Measurements from ENCODE around the gene NRN1.
"Not testable (repeated sequence)": the region's sequence is repeated elsewhere in the genome, so short reads cannot be mapped to it uniquely, and the experiment has no call there.

NRN1 gene

DNA sequence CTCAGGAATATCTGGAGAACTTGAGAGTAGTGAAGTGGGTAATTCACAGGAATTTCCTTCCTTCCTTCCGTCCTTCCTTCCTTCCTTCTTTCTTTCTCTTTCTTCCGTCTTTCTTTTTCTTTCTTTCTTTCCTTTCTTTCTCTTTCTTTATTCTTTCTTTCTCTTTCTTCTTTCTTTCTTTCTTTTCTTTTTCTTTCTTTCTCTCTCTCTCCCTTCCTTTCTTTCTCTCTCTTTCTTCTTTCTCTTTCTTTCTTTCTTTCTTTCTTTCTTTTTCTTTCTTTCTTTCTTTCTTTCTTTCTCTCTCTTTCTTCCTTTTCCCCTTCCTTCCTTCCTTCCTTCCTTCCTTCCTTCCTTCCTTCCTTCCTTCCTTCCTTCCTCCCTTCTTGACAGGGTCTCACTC, 16.1 kb upstream of the NRN1 start:
- H3K4me1 ChIP-seq (ENCODE audit: control insufficient read depth, insufficient read depth, low read length); H3K27ac ChIP-seq (ENCODE audit: extremely low read depth, low read depth, low read length); H3K36me3 ChIP-seq (ENCODE audit: control insufficient read depth in 2 of 2, insufficient read depth in 1 of 2, low read length in 2 of 2); H3K4me3 ChIP-seq (ENCODE audit: low read depth, low read length); H3K9me3 ChIP-seq (ENCODE audit: control insufficient read depth, insufficient read depth, low read depth, low read length); POLR2A ChIA-PET: not testable (repeated sequence)
- peak; percentile 80 for TF ChIP-seq ZNF366 (tag by site-specific recombination; conservative IDR thresholded peaks at IDR 0.05)
- CTCF ChIA-PET, result interaction anchor here (0.6 kb wide), 1 partner anchor 859 kb away, joined by 3 read pairs; no protein-coding TSS in a partner anchor

DNA sequence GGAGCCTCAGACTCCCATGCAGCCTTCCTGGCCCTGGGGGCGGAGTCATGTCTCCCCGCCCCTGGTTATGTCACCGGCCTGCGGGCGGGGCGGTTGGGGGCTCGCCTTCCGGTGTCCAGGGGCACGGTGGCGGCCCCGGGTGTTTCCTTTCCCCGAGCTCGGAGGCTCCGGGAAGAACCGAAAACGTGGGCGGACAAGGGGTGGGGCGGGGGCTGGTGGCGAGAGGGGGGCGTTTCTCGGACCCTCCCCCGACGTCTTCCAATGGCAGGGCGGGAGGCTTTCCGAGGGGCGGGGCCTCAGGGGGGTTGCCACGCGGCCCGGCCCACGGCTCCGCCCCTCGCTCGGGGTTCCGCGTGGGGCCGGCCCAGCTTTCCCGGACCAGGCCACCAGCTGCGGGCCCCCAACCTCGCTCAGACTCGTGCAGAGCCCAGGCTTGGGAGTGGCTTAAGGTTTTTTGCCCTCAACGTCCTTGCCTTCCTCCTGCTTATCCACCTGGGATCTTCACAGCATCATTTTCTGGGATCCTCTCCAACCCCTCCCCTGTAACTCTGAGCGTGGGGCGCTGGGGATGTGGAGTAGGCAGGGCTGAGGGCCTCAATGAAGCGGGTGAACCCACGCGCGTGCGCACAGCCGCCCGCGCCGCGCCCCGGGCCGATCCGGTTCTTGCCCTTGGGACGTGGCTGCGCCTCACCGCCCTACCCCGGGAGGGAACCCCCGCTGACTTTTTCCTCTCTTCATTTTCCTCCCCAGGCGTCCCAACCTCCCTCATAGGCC, 2.1 kb upstream of the NRN1 start:
- no peaks in the 10 kb centered on the region for H3K9me3 ChIP-seq (ENCODE audit: control insufficient read depth, insufficient read depth, low read depth, low read length)
- H3K36me3 ChIP-seq (ENCODE audit: control insufficient read depth in 2 of 2, insufficient read depth in 1 of 2, low read length in 2 of 2), result no peaks in the 10 kb centered on the region
- peaks cover 6% of the 10 kb centered on the region; the same call in 1 of the 2 replicates for H3K4me1 ChIP-seq (ENCODE audit: control insufficient read depth, insufficient read depth, low read length)
- CTCF ChIA-PET, result interaction anchor here (0.5 to 0.9 kb wide), 5 partner anchors 155 to 1466 kb away, joined by 3 to 5 read pairs (median 4); no protein-coding TSS in a partner anchor
- H3K27ac ChIP-seq (ENCODE audit: extremely low read depth, low read depth, low read length), result peak overlapping the region; percentile 78; the same call in 1 of the 2 replicates
- POLR2A ChIA-PET, result interaction anchor here (0.6 to 1.9 kb wide), 6 partner anchors 11 to 1835 kb away, joined by 3 to 7 read pairs (median 4); no protein-coding TSS in a partner anchor
- peak overlapping the region; percentile 64 for H3K4me3 ChIP-seq (ENCODE audit: low read depth, low read length)
- TF ChIP-seq, protein P1, sequence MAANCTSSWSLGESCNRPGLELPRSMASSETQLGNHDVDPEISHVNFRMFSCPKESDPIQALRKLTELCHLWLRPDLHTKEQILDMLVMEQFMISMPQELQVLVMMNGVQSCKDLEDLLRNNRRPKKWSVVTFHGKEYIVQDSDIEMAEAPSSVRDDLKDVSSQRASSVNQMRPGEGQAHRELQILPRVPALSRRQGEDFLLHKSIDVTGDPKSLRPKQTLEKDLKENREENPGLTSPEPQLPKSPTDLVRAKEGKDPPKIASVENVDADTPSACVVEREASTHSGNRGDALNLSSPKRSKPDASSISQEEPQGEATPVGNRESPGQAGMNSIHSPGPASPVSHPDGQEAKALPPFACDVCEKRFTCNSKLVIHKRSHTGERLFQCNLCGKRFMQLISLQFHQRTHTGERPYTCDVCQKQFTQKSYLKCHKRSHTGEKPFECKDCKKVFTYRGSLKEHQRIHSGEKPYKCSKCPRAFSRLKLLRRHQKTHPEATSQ (tag by site-specific recombination; IDR thresholded peaks at IDR 0.05), result 0 out of 2 replicates have a peak, but pooled peaks have one; percentile 39
- TF ChIP-seq ZBTB8A (tag by site-specific recombination; IDR thresholded peaks at IDR 0.05) (peak; percentile 20; the same call in 1 of the 2 replicates), ZFHX2 (tag by site-specific recombination; conservative IDR thresholded peaks at IDR 0.05) (peak; percentile 48; the same call in 1 of the 2 replicates), SP7 (tag by site-specific recombination; IDR thresholded peaks at IDR 0.05) (0 out of 2 replicates have a peak, but pooled peaks have one; percentile 36), KLF8 (tag by site-specific recombination; IDR thresholded peaks at IDR 0.05) (peak; percentile 78), ZSCAN30 (tag by site-specific recombination; IDR thresholded peaks at IDR 0.05) (peak; percentile 11; the same call in 1 of the 2 replicates), ZNF747 (tag by site-specific recombination; IDR thresholded peaks at IDR 0.05) (no peak), SP2 (tag by site-specific recombination; IDR thresholded peaks at IDR 0.05) (peak; percentile 88), ZFP69B (tag by site-specific recombination; IDR thresholded peaks at IDR 0.05) (0 out of 2 replicates have a peak, but pooled peaks have one; percentile 21), KLF9 (tag by site-specific recombination; IDR thresholded peaks at IDR 0.05; ENCODE audit: low read depth) (peak; percentile 78), GLI4 (tag by site-specific recombination; IDR thresholded peaks at IDR 0.05) (no peak), KLF1 (tag by site-specific recombination; IDR thresholded peaks at IDR 0.05) (peak; percentile 63), ZNF664 (tag by site-specific recombination; IDR thresholded peaks at IDR 0.05) (no peak), ZNF24 (tag by site-specific recombination; IDR thresholded peaks at IDR 0.05) (peak; percentile 49; the same call in 1 of the 2 replicates), ZNF335 (tag by site-specific recombination; conservative IDR thresholded peaks at IDR 0.05) (peak; percentile 85), MYNN (tag by site-specific recombination; IDR thresholded peaks at IDR 0.05; ENCODE audit: borderline replicate concordance) (no peak)
- TF ChIP-seq, protein P2, sequence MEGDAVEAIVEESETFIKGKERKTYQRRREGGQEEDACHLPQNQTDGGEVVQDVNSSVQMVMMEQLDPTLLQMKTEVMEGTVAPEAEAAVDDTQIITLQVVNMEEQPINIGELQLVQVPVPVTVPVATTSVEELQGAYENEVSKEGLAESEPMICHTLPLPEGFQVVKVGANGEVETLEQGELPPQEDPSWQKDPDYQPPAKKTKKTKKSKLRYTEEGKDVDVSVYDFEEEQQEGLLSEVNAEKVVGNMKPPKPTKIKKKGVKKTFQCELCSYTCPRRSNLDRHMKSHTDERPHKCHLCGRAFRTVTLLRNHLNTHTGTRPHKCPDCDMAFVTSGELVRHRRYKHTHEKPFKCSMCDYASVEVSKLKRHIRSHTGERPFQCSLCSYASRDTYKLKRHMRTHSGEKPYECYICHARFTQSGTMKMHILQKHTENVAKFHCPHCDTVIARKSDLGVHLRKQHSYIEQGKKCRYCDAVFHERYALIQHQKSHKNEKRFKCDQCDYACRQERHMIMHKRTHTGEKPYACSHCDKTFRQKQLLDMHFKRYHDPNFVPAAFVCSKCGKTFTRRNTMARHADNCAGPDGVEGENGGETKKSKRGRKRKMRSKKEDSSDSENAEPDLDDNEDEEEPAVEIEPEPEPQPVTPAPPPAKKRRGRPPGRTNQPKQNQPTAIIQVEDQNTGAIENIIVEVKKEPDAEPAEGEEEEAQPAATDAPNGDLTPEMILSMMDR (tag by site-specific recombination; IDR thresholded peaks at IDR 0.05), result no peak
- TF ChIP-seq, protein P3, sequence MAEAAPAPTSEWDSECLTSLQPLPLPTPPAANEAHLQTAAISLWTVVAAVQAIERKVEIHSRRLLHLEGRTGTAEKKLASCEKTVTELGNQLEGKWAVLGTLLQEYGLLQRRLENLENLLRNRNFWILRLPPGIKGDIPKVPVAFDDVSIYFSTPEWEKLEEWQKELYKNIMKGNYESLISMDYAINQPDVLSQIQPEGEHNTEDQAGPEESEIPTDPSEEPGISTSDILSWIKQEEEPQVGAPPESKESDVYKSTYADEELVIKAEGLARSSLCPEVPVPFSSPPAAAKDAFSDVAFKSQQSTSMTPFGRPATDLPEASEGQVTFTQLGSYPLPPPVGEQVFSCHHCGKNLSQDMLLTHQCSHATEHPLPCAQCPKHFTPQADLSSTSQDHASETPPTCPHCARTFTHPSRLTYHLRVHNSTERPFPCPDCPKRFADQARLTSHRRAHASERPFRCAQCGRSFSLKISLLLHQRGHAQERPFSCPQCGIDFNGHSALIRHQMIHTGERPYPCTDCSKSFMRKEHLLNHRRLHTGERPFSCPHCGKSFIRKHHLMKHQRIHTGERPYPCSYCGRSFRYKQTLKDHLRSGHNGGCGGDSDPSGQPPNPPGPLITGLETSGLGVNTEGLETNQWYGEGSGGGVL (tag by site-specific recombination; IDR thresholded peaks at IDR 0.05), result peak; percentile 38; the same call in 1 of the 2 replicates
- TF ChIP-seq, protein P4, sequence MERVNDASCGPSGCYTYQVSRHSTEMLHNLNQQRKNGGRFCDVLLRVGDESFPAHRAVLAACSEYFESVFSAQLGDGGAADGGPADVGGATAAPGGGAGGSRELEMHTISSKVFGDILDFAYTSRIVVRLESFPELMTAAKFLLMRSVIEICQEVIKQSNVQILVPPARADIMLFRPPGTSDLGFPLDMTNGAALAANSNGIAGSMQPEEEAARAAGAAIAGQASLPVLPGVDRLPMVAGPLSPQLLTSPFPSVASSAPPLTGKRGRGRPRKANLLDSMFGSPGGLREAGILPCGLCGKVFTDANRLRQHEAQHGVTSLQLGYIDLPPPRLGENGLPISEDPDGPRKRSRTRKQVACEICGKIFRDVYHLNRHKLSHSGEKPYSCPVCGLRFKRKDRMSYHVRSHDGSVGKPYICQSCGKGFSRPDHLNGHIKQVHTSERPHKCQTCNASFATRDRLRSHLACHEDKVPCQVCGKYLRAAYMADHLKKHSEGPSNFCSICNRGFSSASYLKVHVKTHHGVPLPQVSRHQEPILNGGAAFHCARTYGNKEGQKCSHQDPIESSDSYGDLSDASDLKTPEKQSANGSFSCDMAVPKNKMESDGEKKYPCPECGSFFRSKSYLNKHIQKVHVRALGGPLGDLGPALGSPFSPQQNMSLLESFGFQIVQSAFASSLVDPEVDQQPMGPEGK (tag by site-specific recombination; IDR thresholded peaks at IDR 0.05), result peak; percentile 97
- TF ChIP-seq, protein P5, sequence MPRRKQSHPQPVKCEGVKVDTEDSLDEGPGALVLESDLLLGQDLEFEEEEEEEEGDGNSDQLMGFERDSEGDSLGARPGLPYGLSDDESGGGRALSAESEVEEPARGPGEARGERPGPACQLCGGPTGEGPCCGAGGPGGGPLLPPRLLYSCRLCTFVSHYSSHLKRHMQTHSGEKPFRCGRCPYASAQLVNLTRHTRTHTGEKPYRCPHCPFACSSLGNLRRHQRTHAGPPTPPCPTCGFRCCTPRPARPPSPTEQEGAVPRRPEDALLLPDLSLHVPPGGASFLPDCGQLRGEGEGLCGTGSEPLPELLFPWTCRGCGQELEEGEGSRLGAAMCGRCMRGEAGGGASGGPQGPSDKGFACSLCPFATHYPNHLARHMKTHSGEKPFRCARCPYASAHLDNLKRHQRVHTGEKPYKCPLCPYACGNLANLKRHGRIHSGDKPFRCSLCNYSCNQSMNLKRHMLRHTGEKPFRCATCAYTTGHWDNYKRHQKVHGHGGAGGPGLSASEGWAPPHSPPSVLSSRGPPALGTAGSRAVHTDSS (tag by site-specific recombination; IDR thresholded peaks at IDR 0.05), result no peak
- TF ChIP-seq, protein P6, sequence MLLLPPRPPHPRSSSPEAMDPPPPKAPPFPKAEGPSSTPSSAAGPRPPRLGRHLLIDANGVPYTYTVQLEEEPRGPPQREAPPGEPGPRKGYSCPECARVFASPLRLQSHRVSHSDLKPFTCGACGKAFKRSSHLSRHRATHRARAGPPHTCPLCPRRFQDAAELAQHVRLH (tag by site-specific recombination; IDR thresholded peaks at IDR 0.05), result no peak
- TF ChIP-seq, protein P7, sequence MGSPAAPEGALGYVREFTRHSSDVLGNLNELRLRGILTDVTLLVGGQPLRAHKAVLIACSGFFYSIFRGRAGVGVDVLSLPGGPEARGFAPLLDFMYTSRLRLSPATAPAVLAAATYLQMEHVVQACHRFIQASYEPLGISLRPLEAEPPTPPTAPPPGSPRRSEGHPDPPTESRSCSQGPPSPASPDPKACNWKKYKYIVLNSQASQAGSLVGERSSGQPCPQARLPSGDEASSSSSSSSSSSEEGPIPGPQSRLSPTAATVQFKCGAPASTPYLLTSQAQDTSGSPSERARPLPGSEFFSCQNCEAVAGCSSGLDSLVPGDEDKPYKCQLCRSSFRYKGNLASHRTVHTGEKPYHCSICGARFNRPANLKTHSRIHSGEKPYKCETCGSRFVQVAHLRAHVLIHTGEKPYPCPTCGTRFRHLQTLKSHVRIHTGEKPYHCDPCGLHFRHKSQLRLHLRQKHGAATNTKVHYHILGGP (tag by site-specific recombination; IDR thresholded peaks at IDR 0.05), result no peak
